Measurements from ENCODE around the gene TRANK1.
A peak's percentile ranks its signal among the peaks of the same experiment; 100 is the strongest.
"Not testable (repeated sequence)": the region's sequence is repeated elsewhere in the genome, so short reads cannot be mapped to it uniquely, and the experiment has no call there.

The TRANK1 gene

GRCh38 chr3:36933540-36934296 is 11.1 kb downstream of the TRANK1 start:
- Histone ChIP-seq H2BK5ac (ENCODE audit: low read depth, low read length, poor library complexity, severe bottlenecking) (peak overlapping the region; percentile 88), H3K79me1 (replicated peaks; ENCODE audit: low read length, poor library complexity, severe bottlenecking) (no peaks in the 10 kb centered on the region), H3K23ac (ENCODE audit: low read length in 2 of 2) (no peak overlapping the region), H3K4me2 (ENCODE audit: low read length, poor library complexity, severe bottlenecking) (no peak overlapping the region), H3K36me3 (ENCODE audit: control insufficient read depth in 1 of 2, insufficient read depth in 2 of 2, low read depth in 1 of 2, low read length in 2 of 2) (peaks cover 0 to 4% of the 10 kb centered on the region in 2 experiments), H2AFZ (ENCODE audit: low read depth, low read length) (no peak overlapping the region), H2BK120ac (ENCODE audit: low read depth, low read length) (peak overlapping the region; percentile 97), H4K8ac (ENCODE audit: low read length) (peak overlapping the region; percentile 89), H3K27me3 (ENCODE audit: control insufficient read depth in 1 of 2, insufficient read depth in 1 of 2, low read length in 2 of 2) (no peaks in the 10 kb centered on the region), H2AK5ac (ENCODE audit: low read length, severe bottlenecking) (peak overlapping the region; percentile 66), H3K27ac (ENCODE audit: low read length, poor library complexity, severe bottlenecking) (no peak overlapping the region), H3K18ac (ENCODE audit: low read depth in 1 of 2, low read length in 2 of 2) (peak overlapping the region; percentile 95 to 96), H3K4me3 (ENCODE audit: insufficient read depth in 1 of 2, low read depth in 1 of 2, low read length in 2 of 2) (no peak overlapping the region), H3K4me1 (ENCODE audit: control insufficient read depth, insufficient read depth, low read depth, low read length) (peaks cover 3% of the 10 kb centered on the region), H3K14ac (ENCODE audit: low read length in 2 of 2) (peak overlapping the region in 1 of 2 experiments; percentile 87), H2BK12ac (ENCODE audit: low read length in 2 of 2) (peak overlapping the region; percentile 95 to 97), H3K4ac (ENCODE audit: low read depth in 1 of 2, low read length in 2 of 2) (peak overlapping the region; percentile 75 to 79), H4K91ac (ENCODE audit: low read length) (peak overlapping the region; percentile 83), H3K9me3 (ENCODE audit: control insufficient read depth, low read length) (no peaks in the 10 kb centered on the region), H3K9ac (ENCODE audit: low read length) (no peak overlapping the region), H2BK15ac (ENCODE audit: low read depth, poor library complexity, severe bottlenecking) (peak overlapping the region; percentile 58)
- no peak for DNase-seq

- H2AFZ ChIP-seq (ENCODE audit: low read depth, low read length); H3K14ac ChIP-seq (ENCODE audit: low read length in 2 of 2); H3K23ac ChIP-seq (ENCODE audit: low read length in 2 of 2); H2BK12ac ChIP-seq (ENCODE audit: low read length in 2 of 2); H3K79me1 ChIP-seq (replicated peaks; ENCODE audit: low read length, poor library complexity, severe bottlenecking); H2AK5ac ChIP-seq (ENCODE audit: low read length, severe bottlenecking); H4K8ac ChIP-seq (ENCODE audit: low read length); H3K27ac ChIP-seq (ENCODE audit: low read length, poor library complexity, severe bottlenecking); H3K36me3 ChIP-seq (ENCODE audit: control insufficient read depth in 1 of 2, insufficient read depth in 2 of 2, low read depth in 1 of 2, low read length in 2 of 2); H3K27me3 ChIP-seq (ENCODE audit: control insufficient read depth in 1 of 2, insufficient read depth in 1 of 2, low read length in 2 of 2); H3K18ac ChIP-seq (ENCODE audit: low read depth in 1 of 2, low read length in 2 of 2); H3K4me1 ChIP-seq (ENCODE audit: control insufficient read depth, insufficient read depth, low read depth, low read length); H4K91ac ChIP-seq (ENCODE audit: low read length); H3K4me2 ChIP-seq (ENCODE audit: low read length, poor library complexity, severe bottlenecking); H2BK15ac ChIP-seq (ENCODE audit: low read depth, poor library complexity, severe bottlenecking); H2BK120ac ChIP-seq (ENCODE audit: low read depth, low read length); H2BK5ac ChIP-seq (ENCODE audit: low read depth, low read length, poor library complexity, severe bottlenecking); H3K9ac ChIP-seq (ENCODE audit: low read length); H3K4me3 ChIP-seq (ENCODE audit: insufficient read depth in 1 of 2, low read depth in 1 of 2, low read length in 2 of 2); DNase-seq; H3K9me3 ChIP-seq (ENCODE audit: control insufficient read depth, low read length): not testable (repeated sequence)
- peak overlapping the region in 1 of 2 experiments; percentile 3 for H3K4ac ChIP-seq (ENCODE audit: low read depth in 1 of 2, low read length in 2 of 2)
- WGBS, result 100% methylated on average over 1 of the region's 1 CpG
Observed at GRCh38 chr3:36931424-36931823, 13.4 kb downstream of the TRANK1 start.

- Histone ChIP-seq H3K4me3 (ENCODE audit: insufficient read depth in 1 of 2, low read depth in 1 of 2, low read length in 2 of 2) (no peak overlapping the region), H3K23ac (ENCODE audit: low read length in 2 of 2) (no peak overlapping the region), H3K79me1 (replicated peaks; ENCODE audit: low read length, poor library complexity, severe bottlenecking) (no peaks in the 10 kb centered on the region), H3K4me2 (ENCODE audit: low read length, poor library complexity, severe bottlenecking) (no peak overlapping the region), H2BK5ac (ENCODE audit: low read depth, low read length, poor library complexity, severe bottlenecking) (no peak overlapping the region), H2BK120ac (ENCODE audit: low read depth, low read length) (no peak overlapping the region), H2AK5ac (ENCODE audit: low read length, severe bottlenecking) (no peak overlapping the region), H2AFZ (ENCODE audit: low read depth, low read length) (no peak overlapping the region), H3K9ac (ENCODE audit: low read length) (no peak overlapping the region), H2BK15ac (ENCODE audit: low read depth, poor library complexity, severe bottlenecking) (no peak overlapping the region), H3K27ac (ENCODE audit: low read length, poor library complexity, severe bottlenecking) (no peak overlapping the region), H4K91ac (ENCODE audit: low read length) (no peak overlapping the region), H3K4ac (ENCODE audit: low read depth in 1 of 2, low read length in 2 of 2) (no peak overlapping the region), H3K14ac (ENCODE audit: low read length in 2 of 2) (no peak overlapping the region), H4K8ac (ENCODE audit: low read length) (no peak overlapping the region), H2BK12ac (ENCODE audit: low read length in 2 of 2) (no peak overlapping the region), H3K36me3 (ENCODE audit: control insufficient read depth in 1 of 2, insufficient read depth in 2 of 2, low read depth in 1 of 2, low read length in 2 of 2) (peaks cover 0 to 4% of the 10 kb centered on the region in 2 experiments), H3K9me3 (ENCODE audit: control insufficient read depth, low read length) (no peaks in the 10 kb centered on the region), H3K27me3 (ENCODE audit: control insufficient read depth in 1 of 2, insufficient read depth in 1 of 2, low read length in 2 of 2) (no peaks in the 10 kb centered on the region), H3K18ac (ENCODE audit: low read depth in 1 of 2, low read length in 2 of 2) (no peak overlapping the region), H3K4me1 (ENCODE audit: control insufficient read depth, insufficient read depth, low read depth, low read length) (no peaks in the 10 kb centered on the region)
- WGBS, result no CpG with 5 or more reads among the region's 1 CpG
- DNase-seq, result no peak
Observed at GRCh38 chr3:36928220-36928619, 16.6 kb downstream of the TRANK1 start.

GRCh38 chr3:36926292-36926897 is 18.5 kb downstream of the TRANK1 start:
- 90% methylated on average over 6 of the region's 6 CpGs for WGBS
- DNase-seq, result no peak

More at GRCh38 chr3:36926292-36926897, 18.5 kb downstream of the TRANK1 start:
- no peak overlapping the region for H3K4me3 ChIP-seq (ENCODE audit: insufficient read depth in 1 of 2, low read depth in 1 of 2, low read length in 2 of 2)
- H3K27ac ChIP-seq (ENCODE audit: low read length, poor library complexity, severe bottlenecking), result no peak overlapping the region
- no peak overlapping the region for H2BK15ac ChIP-seq (ENCODE audit: low read depth, poor library complexity, severe bottlenecking)
- peak overlapping the region in 1 of 2 experiments; percentile 61 for H2BK12ac ChIP-seq (ENCODE audit: low read length in 2 of 2)
- no peaks in the 10 kb centered on the region for H3K79me1 ChIP-seq (replicated peaks; ENCODE audit: low read length, poor library complexity, severe bottlenecking)
- H3K4me2 ChIP-seq (ENCODE audit: low read length, poor library complexity, severe bottlenecking), result no peak overlapping the region
- peak overlapping the region in 1 of 2 experiments; percentile 28 for H3K4ac ChIP-seq (ENCODE audit: low read depth in 1 of 2, low read length in 2 of 2)
- H3K14ac ChIP-seq (ENCODE audit: low read length in 2 of 2), result no peak overlapping the region
- no peak overlapping the region for H4K8ac ChIP-seq (ENCODE audit: low read length)
- no peak overlapping the region for H2AFZ ChIP-seq (ENCODE audit: low read depth, low read length)
- H3K4me1 ChIP-seq (ENCODE audit: control insufficient read depth, insufficient read depth, low read depth, low read length), result no peaks in the 10 kb centered on the region
- peak overlapping the region in 1 of 2 experiments; percentile 50 for H3K18ac ChIP-seq (ENCODE audit: low read depth in 1 of 2, low read length in 2 of 2)
- H2BK5ac ChIP-seq (ENCODE audit: low read depth, low read length, poor library complexity, severe bottlenecking), result no peak overlapping the region
- H2BK120ac ChIP-seq (ENCODE audit: low read depth, low read length), result no peak overlapping the region
- no peaks in the 10 kb centered on the region for H3K27me3 ChIP-seq (ENCODE audit: control insufficient read depth in 1 of 2, insufficient read depth in 1 of 2, low read length in 2 of 2)
- H3K9ac ChIP-seq (ENCODE audit: low read length), result no peak overlapping the region
- H4K91ac ChIP-seq (ENCODE audit: low read length), result no peak overlapping the region
- peaks cover 3% of the 10 kb centered on the region for H3K9me3 ChIP-seq (ENCODE audit: control insufficient read depth, low read length)
- H3K36me3 ChIP-seq (ENCODE audit: control insufficient read depth in 1 of 2, insufficient read depth in 2 of 2, low read depth in 1 of 2, low read length in 2 of 2), result peaks cover 0 to 4% of the 10 kb centered on the region in 2 experiments
- H3K23ac ChIP-seq (ENCODE audit: low read length in 2 of 2), result no peak overlapping the region
- no peak overlapping the region for H2AK5ac ChIP-seq (ENCODE audit: low read length, severe bottlenecking)
